ENCODE measurements around the gene OSM. TPM values are rescaled to one million over a fixed set of nuclear protein-coding genes. Genes with fewer than 3 reads are reported as not detected.

Gene OSM
- total and polyA plus RNA-seq, 2 experiments from 2014 or later: not detected

DNA sequence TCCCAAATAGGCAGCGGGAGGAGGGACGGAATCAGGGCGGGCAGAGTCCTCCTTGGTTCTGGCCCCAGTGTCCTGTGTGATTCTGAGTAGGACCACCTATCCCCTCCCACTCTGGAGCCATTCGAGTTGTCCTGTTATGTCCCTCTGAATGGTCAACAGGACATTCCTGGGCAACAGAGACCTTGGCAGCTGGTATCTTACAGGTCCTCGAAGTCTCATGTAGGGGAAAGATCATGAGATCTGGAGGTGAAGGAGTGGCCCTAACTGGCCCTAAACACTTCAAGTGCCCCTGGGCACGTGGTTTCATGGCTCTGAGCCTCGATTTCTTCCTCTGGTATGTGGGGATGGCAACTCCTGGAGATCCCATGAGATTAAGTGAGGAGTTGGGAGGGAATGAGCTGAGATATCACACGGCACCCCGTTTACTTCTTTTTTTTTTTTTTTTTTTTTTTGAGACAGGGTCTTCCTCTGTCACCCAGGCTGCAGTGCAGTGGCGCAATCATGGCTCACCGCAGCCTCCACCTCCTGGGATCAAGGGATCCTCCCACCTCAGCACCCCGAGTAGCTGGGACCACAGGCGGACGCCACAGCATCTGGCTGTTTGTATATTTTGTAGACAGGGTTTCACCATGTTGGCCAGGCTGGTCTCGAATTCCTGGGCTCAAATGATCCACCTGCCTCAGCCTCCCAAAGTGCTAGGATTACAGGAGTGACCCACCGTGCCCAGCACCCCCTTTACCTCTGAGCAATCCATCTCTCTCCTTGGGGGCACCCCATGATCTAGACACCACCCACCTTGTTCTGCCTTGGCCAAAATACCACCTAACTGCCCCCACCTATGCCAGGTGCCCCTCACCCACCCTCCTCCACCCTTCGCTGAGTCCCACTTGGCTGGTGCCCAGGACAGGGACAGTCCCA lies 26.9 kb downstream of the OSM start:
- peaks cover 22% of the 10 kb centered on the region for H3K4me1 ChIP-seq (ENCODE audit: insufficient read depth)
- TF ChIP-seq STAT1 (IDR thresholded peaks at IDR 0.05; ENCODE audit: unreplicated experiment) (no peak), NANOG (IDR thresholded peaks at IDR 0.05; ENCODE audit: borderline replicate concordance) (no peak), EZH2 (IDR thresholded peaks at IDR 0.05; ENCODE audit: low read depth, unreplicated experiment) (no peak), POLR2AphosphoS5 (IDR thresholded peaks at IDR 0.05; ENCODE audit: low read depth) (no peak), JUNB (IDR thresholded peaks at IDR 0.05; ENCODE audit: unreplicated experiment) (no peak), EZH2phosphoT487 (IDR thresholded peaks at IDR 0.05; ENCODE audit: unreplicated experiment) (no peak), ZNF331 (CRISPR knock-in tag; IDR thresholded peaks at IDR 0.05; ENCODE audit: low read depth) (no peak), CREB1 (CRISPR knock-in tag; IDR thresholded peaks at IDR 0.05; ENCODE audit: low read depth) (no peak)
- TF ChIP-seq, protein P1, sequence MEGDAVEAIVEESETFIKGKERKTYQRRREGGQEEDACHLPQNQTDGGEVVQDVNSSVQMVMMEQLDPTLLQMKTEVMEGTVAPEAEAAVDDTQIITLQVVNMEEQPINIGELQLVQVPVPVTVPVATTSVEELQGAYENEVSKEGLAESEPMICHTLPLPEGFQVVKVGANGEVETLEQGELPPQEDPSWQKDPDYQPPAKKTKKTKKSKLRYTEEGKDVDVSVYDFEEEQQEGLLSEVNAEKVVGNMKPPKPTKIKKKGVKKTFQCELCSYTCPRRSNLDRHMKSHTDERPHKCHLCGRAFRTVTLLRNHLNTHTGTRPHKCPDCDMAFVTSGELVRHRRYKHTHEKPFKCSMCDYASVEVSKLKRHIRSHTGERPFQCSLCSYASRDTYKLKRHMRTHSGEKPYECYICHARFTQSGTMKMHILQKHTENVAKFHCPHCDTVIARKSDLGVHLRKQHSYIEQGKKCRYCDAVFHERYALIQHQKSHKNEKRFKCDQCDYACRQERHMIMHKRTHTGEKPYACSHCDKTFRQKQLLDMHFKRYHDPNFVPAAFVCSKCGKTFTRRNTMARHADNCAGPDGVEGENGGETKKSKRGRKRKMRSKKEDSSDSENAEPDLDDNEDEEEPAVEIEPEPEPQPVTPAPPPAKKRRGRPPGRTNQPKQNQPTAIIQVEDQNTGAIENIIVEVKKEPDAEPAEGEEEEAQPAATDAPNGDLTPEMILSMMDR (conservative IDR thresholded peaks at IDR 0.05; ENCODE audit: low read depth in 2 of 2): no peak
- TF ChIP-seq, protein P2, sequence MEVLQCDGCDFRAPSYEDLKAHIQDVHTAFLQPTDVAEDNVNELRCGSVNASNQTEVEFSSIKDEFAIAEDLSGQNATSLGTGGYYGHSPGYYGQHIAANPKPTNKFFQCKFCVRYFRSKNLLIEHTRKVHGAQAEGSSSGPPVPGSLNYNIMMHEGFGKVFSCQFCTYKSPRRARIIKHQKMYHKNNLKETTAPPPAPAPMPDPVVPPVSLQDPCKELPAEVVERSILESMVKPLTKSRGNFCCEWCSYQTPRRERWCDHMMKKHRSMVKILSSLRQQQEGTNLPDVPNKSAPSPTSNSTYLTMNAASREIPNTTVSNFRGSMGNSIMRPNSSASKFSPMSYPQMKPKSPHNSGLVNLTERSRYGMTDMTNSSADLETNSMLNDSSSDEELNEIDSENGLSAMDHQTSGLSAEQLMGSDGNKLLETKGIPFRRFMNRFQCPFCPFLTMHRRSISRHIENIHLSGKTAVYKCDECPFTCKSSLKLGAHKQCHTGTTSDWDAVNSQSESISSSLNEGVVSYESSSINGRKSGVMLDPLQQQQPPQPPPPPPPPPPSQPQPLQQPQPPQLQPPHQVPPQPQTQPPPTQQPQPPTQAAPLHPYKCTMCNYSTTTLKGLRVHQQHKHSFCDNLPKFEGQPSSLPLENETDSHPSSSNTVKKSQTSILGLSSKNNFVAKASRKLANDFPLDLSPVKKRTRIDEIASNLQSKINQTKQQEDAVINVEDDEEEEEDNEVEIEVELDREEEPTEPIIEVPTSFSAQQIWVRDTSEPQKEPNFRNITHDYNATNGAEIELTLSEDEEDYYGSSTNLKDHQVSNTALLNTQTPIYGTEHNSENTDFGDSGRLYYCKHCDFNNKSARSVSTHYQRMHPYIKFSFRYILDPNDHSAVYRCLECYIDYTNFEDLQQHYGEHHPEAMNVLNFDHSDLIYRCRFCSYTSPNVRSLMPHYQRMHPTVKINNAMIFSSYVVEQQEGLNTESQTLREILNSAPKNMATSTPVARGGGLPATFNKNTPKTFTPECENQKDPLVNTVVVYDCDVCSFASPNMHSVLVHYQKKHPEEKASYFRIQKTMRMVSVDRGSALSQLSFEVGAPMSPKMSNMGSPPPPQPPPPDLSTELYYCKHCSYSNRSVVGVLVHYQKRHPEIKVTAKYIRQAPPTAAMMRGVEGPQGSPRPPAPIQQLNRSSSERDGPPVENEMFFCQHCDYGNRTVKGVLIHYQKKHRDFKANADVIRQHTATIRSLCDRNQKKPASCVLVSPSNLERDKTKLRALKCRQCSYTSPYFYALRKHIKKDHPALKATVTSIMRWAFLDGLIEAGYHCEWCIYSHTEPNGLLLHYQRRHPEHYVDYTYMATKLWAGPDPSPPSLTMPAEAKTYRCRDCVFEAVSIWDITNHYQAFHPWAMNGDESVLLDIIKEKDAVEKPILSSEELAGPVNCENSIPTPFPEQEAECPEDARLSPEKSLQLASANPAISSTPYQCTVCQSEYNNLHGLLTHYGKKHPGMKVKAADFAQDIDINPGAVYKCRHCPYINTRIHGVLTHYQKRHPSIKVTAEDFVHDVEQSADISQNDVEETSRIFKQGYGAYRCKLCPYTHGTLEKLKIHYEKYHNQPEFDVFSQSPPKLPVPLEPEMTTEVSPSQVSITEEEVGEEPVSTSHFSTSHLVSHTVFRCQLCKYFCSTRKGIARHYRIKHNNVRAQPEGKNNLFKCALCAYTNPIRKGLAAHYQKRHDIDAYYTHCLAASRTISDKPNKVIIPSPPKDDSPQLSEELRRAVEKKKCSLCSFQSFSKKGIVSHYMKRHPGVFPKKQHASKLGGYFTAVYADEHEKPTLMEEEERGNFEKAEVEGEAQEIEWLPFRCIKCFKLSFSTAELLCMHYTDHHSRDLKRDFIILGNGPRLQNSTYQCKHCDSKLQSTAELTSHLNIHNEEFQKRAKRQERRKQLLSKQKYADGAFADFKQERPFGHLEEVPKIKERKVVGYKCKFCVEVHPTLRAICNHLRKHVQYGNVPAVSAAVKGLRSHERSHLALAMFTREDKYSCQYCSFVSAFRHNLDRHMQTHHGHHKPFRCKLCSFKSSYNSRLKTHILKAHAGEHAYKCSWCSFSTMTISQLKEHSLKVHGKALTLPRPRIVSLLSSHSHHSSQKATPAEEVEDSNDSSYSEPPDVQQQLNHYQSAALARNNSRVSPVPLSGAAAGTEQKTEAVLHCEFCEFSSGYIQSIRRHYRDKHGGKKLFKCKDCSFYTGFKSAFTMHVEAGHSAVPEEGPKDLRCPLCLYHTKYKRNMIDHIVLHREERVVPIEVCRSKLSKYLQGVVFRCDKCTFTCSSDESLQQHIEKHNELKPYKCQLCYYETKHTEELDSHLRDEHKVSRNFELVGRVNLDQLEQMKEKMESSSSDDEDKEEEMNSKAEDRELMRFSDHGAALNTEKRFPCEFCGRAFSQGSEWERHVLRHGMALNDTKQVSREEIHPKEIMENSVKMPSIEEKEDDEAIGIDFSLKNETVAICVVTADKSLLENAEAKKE (CRISPR knock-in tag; IDR thresholded peaks at IDR 0.05): no peak
- TF ChIP-seq, protein P3, sequence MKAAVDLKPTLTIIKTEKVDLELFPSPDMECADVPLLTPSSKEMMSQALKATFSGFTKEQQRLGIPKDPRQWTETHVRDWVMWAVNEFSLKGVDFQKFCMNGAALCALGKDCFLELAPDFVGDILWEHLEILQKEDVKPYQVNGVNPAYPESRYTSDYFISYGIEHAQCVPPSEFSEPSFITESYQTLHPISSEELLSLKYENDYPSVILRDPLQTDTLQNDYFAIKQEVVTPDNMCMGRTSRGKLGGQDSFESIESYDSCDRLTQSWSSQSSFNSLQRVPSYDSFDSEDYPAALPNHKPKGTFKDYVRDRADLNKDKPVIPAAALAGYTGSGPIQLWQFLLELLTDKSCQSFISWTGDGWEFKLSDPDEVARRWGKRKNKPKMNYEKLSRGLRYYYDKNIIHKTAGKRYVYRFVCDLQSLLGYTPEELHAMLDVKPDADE (IDR thresholded peaks at IDR 0.05): no peak
- TF ChIP-seq, protein P4, sequence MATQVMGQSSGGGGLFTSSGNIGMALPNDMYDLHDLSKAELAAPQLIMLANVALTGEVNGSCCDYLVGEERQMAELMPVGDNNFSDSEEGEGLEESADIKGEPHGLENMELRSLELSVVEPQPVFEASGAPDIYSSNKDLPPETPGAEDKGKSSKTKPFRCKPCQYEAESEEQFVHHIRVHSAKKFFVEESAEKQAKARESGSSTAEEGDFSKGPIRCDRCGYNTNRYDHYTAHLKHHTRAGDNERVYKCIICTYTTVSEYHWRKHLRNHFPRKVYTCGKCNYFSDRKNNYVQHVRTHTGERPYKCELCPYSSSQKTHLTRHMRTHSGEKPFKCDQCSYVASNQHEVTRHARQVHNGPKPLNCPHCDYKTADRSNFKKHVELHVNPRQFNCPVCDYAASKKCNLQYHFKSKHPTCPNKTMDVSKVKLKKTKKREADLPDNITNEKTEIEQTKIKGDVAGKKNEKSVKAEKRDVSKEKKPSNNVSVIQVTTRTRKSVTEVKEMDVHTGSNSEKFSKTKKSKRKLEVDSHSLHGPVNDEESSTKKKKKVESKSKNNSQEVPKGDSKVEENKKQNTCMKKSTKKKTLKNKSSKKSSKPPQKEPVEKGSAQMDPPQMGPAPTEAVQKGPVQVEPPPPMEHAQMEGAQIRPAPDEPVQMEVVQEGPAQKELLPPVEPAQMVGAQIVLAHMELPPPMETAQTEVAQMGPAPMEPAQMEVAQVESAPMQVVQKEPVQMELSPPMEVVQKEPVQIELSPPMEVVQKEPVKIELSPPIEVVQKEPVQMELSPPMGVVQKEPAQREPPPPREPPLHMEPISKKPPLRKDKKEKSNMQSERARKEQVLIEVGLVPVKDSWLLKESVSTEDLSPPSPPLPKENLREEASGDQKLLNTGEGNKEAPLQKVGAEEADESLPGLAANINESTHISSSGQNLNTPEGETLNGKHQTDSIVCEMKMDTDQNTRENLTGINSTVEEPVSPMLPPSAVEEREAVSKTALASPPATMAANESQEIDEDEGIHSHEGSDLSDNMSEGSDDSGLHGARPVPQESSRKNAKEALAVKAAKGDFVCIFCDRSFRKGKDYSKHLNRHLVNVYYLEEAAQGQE (IDR thresholded peaks at IDR 0.05; ENCODE audit: unreplicated experiment): no peak
- H3K27me3 ChIP-seq (ENCODE audit: insufficient read depth): no peaks in the 10 kb centered on the region
- ATAC-seq: no peak
- no peaks in the 10 kb centered on the region for H4K20me1 ChIP-seq (replicated peaks; ENCODE audit: insufficient read depth)
- Mint-ChIP-seq H3K4me3 (no peak overlapping the region), H3K9me3 (no peaks in the 10 kb centered on the region; the same call in 2 of the 3 replicates), H3K4me1 (peaks cover 36% of the 10 kb centered on the region), H3K27me3 (ENCODE audit: insufficient read depth, low read depth, poor library complexity) (peaks cover 12% of the 10 kb centered on the region), H3K27ac (no peak overlapping the region), H3K36me3 (ENCODE audit: low read depth) (peaks cover 20% of the 10 kb centered on the region)
- H3K36me3 ChIP-seq (ENCODE audit: insufficient read depth): no peaks in the 10 kb centered on the region
- no peaks in the 10 kb centered on the region for H3K79me2 ChIP-seq (replicated peaks; ENCODE audit: insufficient read depth)
- no peak overlapping the region for H3K4me3 ChIP-seq
- no peak overlapping the region for H3K27ac ChIP-seq (ENCODE audit: low read depth)
- no peaks in the 10 kb centered on the region for H3K9me2 ChIP-seq (ENCODE audit: insufficient read depth)
- H2AFZ ChIP-seq: no peak overlapping the region
- no peak for DNase-seq (ENCODE audit: low spot score)
- H3K4me2 ChIP-seq: no peak overlapping the region
- no peaks in the 10 kb centered on the region for H3F3A ChIP-seq (replicated peaks; ENCODE audit: low read depth)

All from GM23338 (cell line).